ENCODE data around the gene ZNF778. TPM values are rescaled to one million over a fixed set of nuclear protein-coding genes. Genes with fewer than 3 reads are reported as not detected.

ZNF778 gene
- total and polyA plus RNA-seq, 11 donors, result 1.6 to 14.6 (median 9.2) TPM

DNA sequence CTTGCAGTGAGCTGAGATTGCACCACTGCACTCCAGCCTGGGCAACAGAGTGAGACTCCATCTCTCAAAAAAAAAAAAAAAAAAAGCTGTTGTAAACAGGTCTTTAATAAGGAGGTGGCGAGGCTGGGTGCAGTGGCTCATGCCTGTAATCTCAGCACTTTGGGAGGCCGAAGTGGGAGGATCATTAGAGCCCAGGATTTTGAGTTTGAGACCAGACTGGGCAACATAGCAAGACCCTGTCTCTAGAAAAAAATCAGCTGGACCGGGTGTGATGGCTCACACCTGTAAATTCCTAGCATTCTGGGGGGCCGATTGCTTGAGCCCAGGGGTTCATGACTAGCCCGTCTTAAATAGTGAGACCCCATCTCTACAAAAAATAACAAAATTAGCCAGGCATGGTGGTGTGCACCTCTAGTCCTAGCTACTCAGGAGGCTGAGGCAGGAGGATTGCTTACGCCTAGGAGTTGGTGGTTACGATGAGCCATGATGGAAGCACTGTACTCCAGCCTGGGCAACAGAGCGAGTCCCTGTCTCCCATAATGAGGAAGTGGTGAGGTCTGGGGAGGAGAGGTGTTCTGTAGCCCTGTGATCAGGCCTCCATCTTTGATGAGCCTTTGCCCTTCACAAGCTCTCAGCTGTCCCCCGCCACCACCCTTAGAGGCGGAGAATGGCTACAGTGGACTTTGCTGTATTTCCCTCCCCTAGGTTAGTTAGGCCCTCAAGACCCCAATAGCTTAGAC is 36.2 kb downstream of the ZNF778 start:
- TF ChIP-seq, protein P1, sequence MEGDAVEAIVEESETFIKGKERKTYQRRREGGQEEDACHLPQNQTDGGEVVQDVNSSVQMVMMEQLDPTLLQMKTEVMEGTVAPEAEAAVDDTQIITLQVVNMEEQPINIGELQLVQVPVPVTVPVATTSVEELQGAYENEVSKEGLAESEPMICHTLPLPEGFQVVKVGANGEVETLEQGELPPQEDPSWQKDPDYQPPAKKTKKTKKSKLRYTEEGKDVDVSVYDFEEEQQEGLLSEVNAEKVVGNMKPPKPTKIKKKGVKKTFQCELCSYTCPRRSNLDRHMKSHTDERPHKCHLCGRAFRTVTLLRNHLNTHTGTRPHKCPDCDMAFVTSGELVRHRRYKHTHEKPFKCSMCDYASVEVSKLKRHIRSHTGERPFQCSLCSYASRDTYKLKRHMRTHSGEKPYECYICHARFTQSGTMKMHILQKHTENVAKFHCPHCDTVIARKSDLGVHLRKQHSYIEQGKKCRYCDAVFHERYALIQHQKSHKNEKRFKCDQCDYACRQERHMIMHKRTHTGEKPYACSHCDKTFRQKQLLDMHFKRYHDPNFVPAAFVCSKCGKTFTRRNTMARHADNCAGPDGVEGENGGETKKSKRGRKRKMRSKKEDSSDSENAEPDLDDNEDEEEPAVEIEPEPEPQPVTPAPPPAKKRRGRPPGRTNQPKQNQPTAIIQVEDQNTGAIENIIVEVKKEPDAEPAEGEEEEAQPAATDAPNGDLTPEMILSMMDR (IDR thresholded peaks at IDR 0.05), result no peak
- TF ChIP-seq POLR2A (IDR thresholded peaks at IDR 0.05), result no peak
- WGBS, 4 donors, result 94 to 96% (median 95%) methylated on average over 10 of the region's 10 CpGs
- no peak overlapping the region for H3K27ac ChIP-seq

DNA sequence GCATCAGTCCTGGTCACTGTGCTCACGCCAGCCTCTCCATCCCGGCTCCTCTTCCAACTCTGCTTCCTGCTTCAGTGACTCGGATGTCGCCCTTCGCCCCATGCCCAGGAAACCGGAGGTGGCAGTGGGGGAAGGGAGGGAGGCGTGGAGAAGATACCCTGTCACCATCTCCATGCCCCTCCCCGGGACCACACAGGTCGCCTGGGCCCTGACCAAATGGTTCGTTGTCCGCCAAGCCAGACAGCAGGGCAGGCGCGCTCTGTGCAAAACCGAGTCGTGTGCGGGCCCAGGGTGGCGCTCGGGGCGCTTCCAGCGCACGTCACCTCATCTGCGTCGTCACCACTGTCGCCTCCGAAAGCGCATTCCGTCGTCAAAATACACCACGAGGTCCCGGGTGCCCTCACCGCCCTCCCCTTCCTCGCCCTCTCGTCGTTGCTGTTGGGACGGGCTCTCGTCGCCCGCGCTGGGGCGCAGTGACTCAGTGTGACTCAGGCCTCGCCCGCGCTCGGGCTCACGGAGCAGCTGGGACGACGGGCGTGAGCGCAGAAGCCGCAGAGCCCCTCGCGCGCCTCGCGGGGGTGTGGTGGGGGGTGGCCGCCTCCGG is 39.2 kb downstream of the ZNF778 start:
- TF ChIP-seq, protein P1 (IDR thresholded peaks at IDR 0.05), result no peak
- no peak for TF ChIP-seq POLR2A (IDR thresholded peaks at IDR 0.05)
- no peaks in the 10 kb centered on the region for H3K9me3 ChIP-seq
- peak in 2 of 5 donors; percentile 66 to 68 for DNase-seq

More for the DNA sequence above, 36.2 kb downstream of the ZNF778 start:
- peaks cover 0 to 21% (median 6%) of the 10 kb centered on the region in 9 donors for H3K27me3 ChIP-seq
- no peaks in the 10 kb centered on the region for H3K36me3 ChIP-seq
- H3K4me3 ChIP-seq, result no peak overlapping the region
- H3K4me1 ChIP-seq, result peaks cover 0 to 15% (median 11%) of the 10 kb centered on the region in 12 donors
- intact Hi-C loops (cut with DNase I), result no loop called here
- DNase-seq, result no peak
- no peak for ATAC-seq
- peaks cover 0 to 10% (median 0%) of the 10 kb centered on the region in 12 donors for H3K9me3 ChIP-seq

DNA sequence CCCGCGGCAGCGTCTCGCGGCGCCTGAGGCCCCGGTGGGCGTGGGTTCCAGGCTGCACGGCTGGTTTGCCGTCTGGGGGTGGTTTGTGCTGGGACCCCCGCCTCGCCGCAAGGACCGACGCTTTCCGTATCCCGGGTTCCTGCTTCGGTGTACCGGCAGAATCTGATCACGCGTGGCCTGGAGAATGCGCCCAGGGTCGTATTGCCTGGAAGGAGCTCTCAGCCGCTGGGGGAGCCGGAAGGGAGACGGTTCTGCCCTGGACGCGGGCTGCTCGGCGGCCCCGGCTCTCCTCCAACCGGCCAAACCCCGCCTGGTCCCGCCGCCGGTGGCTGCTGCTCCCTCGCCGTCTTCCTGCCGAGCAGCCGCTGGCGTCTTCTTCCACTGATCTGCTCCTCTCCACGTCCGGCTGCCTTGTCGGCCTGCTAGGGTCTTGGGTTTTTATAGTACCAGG is 39.8 kb downstream of the ZNF778 start:
- H3K9me3 ChIP-seq, result peaks cover 0 to 3% (median 0%) of the 10 kb centered on the region in 12 donors
- no peak overlapping the region for H3K27ac ChIP-seq
- DNase-seq (no peak), ATAC-seq (peak in 2 of 4 donors; percentile 51 to 56)
- peaks cover 0 to 15% (median 11%) of the 10 kb centered on the region in 12 donors for H3K4me1 ChIP-seq
- WGBS, 4 donors, result 2 to 3% (median 2%) methylated on average over 17 to 44 of the region's 44 CpGs
- TF ChIP-seq, protein P1 (IDR thresholded peaks at IDR 0.05), result no peak
- no peak for TF ChIP-seq POLR2A (IDR thresholded peaks at IDR 0.05)
- H3K36me3 ChIP-seq, result no peaks in the 10 kb centered on the region
- peaks cover 0 to 21% (median 6%) of the 10 kb centered on the region in 9 donors for H3K27me3 ChIP-seq
- H3K4me3 ChIP-seq, result peak overlapping the region in 11 of 12 donors; percentile 22 to 58 (median 44)
- intact Hi-C loops (cut with DNase I), result no loop called here

More for the DNA sequence above, 39.2 kb downstream of the ZNF778 start:
- peaks cover 0 to 21% (median 6%) of the 10 kb centered on the region in 9 donors for H3K27me3 ChIP-seq
- no peak overlapping the region for H3K27ac ChIP-seq
- no peaks in the 10 kb centered on the region for H3K36me3 ChIP-seq
- peaks cover 0 to 15% (median 11%) of the 10 kb centered on the region in 12 donors for H3K4me1 ChIP-seq
- peak in 3 of 4 donors; percentile 78 to 90 (median 83) for ATAC-seq
- intact Hi-C loops (cut with DNase I), result no loop called here
- peak overlapping the region in 11 of 12 donors; percentile 22 to 58 (median 44) for H3K4me3 ChIP-seq
- WGBS, 4 donors, result 5 to 14% (median 9%) methylated on average over 14 to 57 of the region's 57 CpGs
